Right lobe of liver (tissue), 6 donors: Measurements from ENCODE around the gene GALNT10. TPM values are rescaled to one million over a fixed set of nuclear protein-coding genes. Genes with fewer than 3 reads are reported as not detected.

Experiments used
- ATAC-seq, 4 donors: fragments of 200-7000 bp; cut with Tn5 transposase; one replicate each; pipeline ENCODE4 v1.9.1; 2020; ENCODE audit warnings: mild to moderate bottlenecking in 4 of 4, moderate library complexity in 4 of 4
- DNase-seq, 3 donors: peaks; one replicate each; pipeline ENCODE4 v3.0.0-alpha.2; 2020
- H3K27ac ChIP-seq, 3 donors: fragments of 200-600 bp; one replicate each; pipeline ENCODE4 v1.8.0; 2022
- H3K27me3 ChIP-seq, 2 donors: fragments of 200-600 bp; one replicate each; pipeline ENCODE4 v1.8.0; 2022
- H3K36me3 ChIP-seq, 4 donors: fragments of 200-600 bp; sonication (generic) in 1 of 4; one replicate each; pipeline versions ENCODE4 v1.5.1 to v1.8.0; 2017 to 2022; ENCODE audit warnings: control low read depth in 1 of 4
- H3K4me1 ChIP-seq, 4 donors: fragments of 200-600 bp; sonication (generic) in 1 of 4; one replicate each; pipeline versions ENCODE4 v1.5.1 to v1.8.0; 2017 to 2022; ENCODE audit warnings: control low read depth in 1 of 4
- H3K4me3 ChIP-seq, 3 donors: fragments of 200-600 bp; one replicate each; pipeline ENCODE4 v1.8.0; 2022
- H3K9me3 ChIP-seq, 4 donors: fragments of 200-600 bp; sonication (generic) in 1 of 4; one replicate each; pipeline versions ENCODE4 v1.5.1 to v1.8.0; 2017 to 2022; ENCODE audit warnings: control low read depth in 1 of 4
- CTCF ChIP-seq, 4 donors: fragments of 200-600 bp in 3 of 4; fragments of 450-650 bp in 1 of 4; IDR thresholded peaks; one replicate each; pipeline versions ENCODE4 v1.5.1 to v1.8.0; 2016 to 2022; ENCODE audit warnings: antibody characterized with exemption in 4 of 4, mild to moderate bottlenecking in 2 of 4
- POLR2A ChIP-seq: fragments of 450-650 bp; IDR thresholded peaks from one replicate; pipeline ENCODE4 v1.6.1; 2017; ENCODE audit warnings: antibody characterized with exemption, mild to moderate bottlenecking
- WGBS: methylation state at CpG from one replicate; pipeline ENCODE4 v1.1.6; 2018; ENCODE audit warnings: low coverage, low lambda C conversion rate; ENCODE audit not compliant: insufficient coverage; ENCODE audit errors: missing lambda C conversion rate; 5-methylcytosine and 5-hydroxymethylcytosine counted together
- intact Hi-C, 2 donors: fragments of 100-400 bp; cut with DNase I; formaldehyde crosslinking; loops; one replicate each; pipeline versions ENCODE4 v1.11.2 to v1.14.1; 2022
- total RNA-seq, 6 experiments: library from RNA; depleted of rRNA in 2 of 6; stranded (reverse); fragments of >200 nt in 2 of 6; fragmentation: NEBNext Ultra II Directional in 3 of 6; extraction: Animal tissue kit (Norgen Biotek cat#: 25700) in 3 of 6; gene quantifications; one replicate each; pipeline versions ENCODE4 v1.1.0 to v1.2.4, GENCODE V29; 2016 to 2023
- donor health status: DM: no; HTN: yes; CAD: no.
- donor health status: DM: no; HTN: no; CAD: no.
- donor health status: DM: no; HTN: no; CAD: no.
- donor health status: DM: no; HTN: yes; CAD: no.
- donor health status: DM: no; HTN: yes; CAD: no.

The GALNT10 gene
- total RNA-seq, 6 experiments from 2014 or later: 4.0 to 9.7 (median 7.1) TPM

- no peak for ATAC-seq
These were observed 227.8 kb downstream of the GALNT10 start for GRCh38 chr5:154418344-154418820.

DNA sequence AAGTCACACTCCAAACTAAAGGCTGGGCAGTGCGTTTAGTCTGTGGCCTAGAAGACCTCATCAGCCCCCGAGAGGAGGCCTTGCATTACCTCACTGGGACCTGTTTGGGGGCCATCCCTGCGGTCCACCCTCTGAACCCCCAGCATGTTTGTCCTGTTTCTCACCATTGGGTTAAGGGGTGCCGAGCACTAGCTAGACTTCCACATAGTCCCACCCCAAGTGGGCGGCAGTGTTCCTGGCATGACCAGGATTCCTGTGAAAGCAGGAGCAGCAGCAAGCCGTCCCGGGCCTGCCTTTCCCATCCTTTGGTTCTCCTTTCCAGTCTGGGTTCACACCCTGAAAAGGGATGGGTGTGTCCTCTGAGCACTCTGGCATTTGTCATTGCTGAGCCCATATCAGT lies 228.7 kb downstream of the GALNT10 start:
- Histone ChIP-seq H3K4me3 (no peak overlapping the region), H3K9me3 (no peaks in the 10 kb centered on the region), H3K4me1 (peaks cover 0 to 3% (median 0%) of the 10 kb centered on the region in 4 donors), H3K27me3 (no peaks in the 10 kb centered on the region), H3K36me3 (peaks cover 0 to 3% (median 0%) of the 10 kb centered on the region in 4 donors), H3K27ac (no peak overlapping the region)
- intact Hi-C loops: loop anchor here in 1 of 2 donors (10.0 kb wide), 1 partner anchor 354 kb away; no protein-coding TSS in a partner anchor
- no peak for ATAC-seq
- TF ChIP-seq POLR2A: no peak
- TF ChIP-seq CTCF (IDR thresholded peaks at IDR 0.05): no peak
- WGBS: no CpG with 5 or more reads among the region's 7 CpGs
- no peak for DNase-seq

More at GRCh38 chr5:154418344-154418820, 227.8 kb downstream of the GALNT10 start:
- no peaks in the 10 kb centered on the region for H3K27me3 ChIP-seq
- no CpG with 5 or more reads among the region's 5 CpGs for WGBS
- H3K9me3 ChIP-seq: no peaks in the 10 kb centered on the region
- TF ChIP-seq CTCF (IDR thresholded peaks at IDR 0.05) (no peak), POLR2A (no peak)
- H3K36me3 ChIP-seq: peaks cover 0 to 3% (median 0%) of the 10 kb centered on the region in 4 donors
- no peak overlapping the region for H3K27ac ChIP-seq
- intact Hi-C loops: loop anchor here in 1 of 2 donors (10.0 kb wide), 1 partner anchor 354 kb away; no protein-coding TSS in a partner anchor
- no peaks in the 10 kb centered on the region for H3K4me1 ChIP-seq
- no peak overlapping the region for H3K4me3 ChIP-seq
- no peak for DNase-seq

DNA sequence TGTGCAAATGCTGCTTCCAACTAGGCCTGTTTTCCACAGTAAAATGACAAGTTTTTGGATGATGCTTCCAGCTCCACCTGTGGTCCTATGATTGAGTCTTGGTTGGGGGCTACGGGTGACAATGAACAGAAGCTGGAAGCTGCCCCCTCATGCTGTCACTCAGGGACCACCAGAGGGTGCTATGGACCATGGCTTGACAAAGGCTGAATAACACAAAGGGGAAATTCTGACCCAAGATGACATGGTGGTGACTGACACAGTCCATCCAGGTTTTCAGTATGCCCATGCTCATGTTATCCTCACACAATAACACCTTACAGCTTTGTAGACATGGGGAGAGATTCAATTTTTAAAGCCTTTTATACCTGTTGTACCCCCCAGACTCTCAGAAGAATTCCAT lies 231.3 kb downstream of the GALNT10 start:
- no peaks in the 10 kb centered on the region for H3K27me3 ChIP-seq
- H3K4me3 ChIP-seq: no peak overlapping the region
- H3K27ac ChIP-seq: no peak overlapping the region
- WGBS: 88% methylated on average over 1 of the region's 1 CpG
- H3K9me3 ChIP-seq: no peaks in the 10 kb centered on the region
- peak in 3 of 4 donors; percentile 23 to 34 (median 26) for TF ChIP-seq CTCF (IDR thresholded peaks at IDR 0.05)
- TF ChIP-seq POLR2A: no peak
- peaks cover 0 to 3% (median 0%) of the 10 kb centered on the region in 4 donors for H3K36me3 ChIP-seq
- intact Hi-C loops: no loop called here
- DNase-seq (no peak), ATAC-seq (peak in 1 of 4 donors; percentile 42)
- H3K4me1 ChIP-seq: peaks cover 0 to 7% (median 0%) of the 10 kb centered on the region in 4 donors

GRCh38 chr5:154422298-154422697 lies 231.8 kb downstream of the GALNT10 start:
- H3K4me1 ChIP-seq: peaks cover 0 to 7% (median 0%) of the 10 kb centered on the region in 4 donors
- WGBS: 86% methylated on average over 2 of the region's 2 CpGs
- no peak overlapping the region for H3K4me3 ChIP-seq
- intact Hi-C loops: no loop called here
- DNase-seq: no peak
- peaks cover 0 to 3% (median 0%) of the 10 kb centered on the region in 4 donors for H3K36me3 ChIP-seq
- no peaks in the 10 kb centered on the region for H3K9me3 ChIP-seq
- no peak for TF ChIP-seq POLR2A
- no peak for TF ChIP-seq CTCF (IDR thresholded peaks at IDR 0.05)
- no peak overlapping the region for H3K27ac ChIP-seq
- ATAC-seq: no peak
- no peaks in the 10 kb centered on the region for H3K27me3 ChIP-seq
